G401.6 (cell line): ENCODE data around the gene FSTL4.

Experiments
- FAIRE-seq: peaks from 2 replicates; lab custom pipeline; 2012; peaks lifted over from hg19 to GRCh38; lab: Jason Lieb, UNC

FSTL4 gene

DNA sequence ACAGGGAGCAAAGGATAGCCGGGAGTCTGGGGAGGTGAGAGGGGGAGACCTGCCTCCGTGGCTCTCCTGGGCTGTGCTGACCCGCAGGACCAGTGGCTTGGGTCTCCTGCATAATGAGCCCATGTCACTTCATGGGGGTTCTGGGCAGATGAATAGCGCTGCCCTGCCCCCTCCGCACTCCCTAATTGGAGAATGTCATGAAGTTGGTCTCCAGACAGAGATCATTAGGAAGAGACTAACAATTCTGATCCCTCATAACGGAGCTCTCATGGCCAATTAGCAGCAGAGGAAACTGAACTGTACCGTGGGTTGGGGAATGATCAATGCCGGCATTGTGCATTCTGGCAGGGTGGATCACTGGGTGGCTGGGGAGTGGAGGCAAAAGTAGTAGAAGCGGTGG lies 186.1 kb downstream of the FSTL4 start:
- no peak for FAIRE-seq

DNA sequence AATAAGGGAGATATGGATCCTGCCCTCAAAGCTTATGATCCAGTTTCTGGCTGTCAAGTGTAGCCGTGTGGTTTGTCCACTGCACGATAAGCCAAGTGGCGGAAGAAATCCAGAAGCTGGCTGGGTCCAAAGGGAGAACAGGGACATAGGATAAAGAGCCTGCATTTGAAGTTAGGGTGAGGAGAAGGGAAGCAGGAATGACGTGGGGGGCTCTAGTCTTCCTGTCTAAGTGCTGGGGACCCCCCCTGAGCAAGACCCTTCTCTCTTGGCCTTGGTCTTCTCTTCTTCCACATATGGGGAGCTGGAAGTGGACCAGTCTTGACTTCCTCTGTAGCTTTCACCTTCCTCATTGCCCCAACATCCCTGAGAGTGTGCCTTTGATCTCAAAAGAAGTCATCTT lies 186.6 kb downstream of the FSTL4 start:
- no peak for FAIRE-seq

DNA sequence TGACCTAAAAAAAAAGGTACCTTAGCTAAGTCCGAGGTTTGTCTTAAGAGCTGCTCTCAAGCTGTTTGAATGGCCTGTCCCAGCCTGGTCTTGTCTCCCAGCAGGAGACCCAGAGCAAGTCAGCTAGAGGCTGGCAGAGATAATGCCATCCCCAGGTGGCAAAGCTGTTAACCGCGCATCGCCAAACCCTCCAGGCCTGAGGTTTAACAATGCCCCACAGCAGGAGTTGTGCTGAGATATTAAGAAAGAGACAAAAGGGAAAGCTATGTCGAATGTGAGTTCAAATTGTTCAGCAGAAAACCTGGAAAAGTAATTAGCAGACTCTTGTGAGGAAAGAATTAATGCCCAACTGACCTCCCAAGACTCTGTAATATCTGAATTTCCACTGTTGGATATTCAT lies 187.1 kb downstream of the FSTL4 start:
- no peak for FAIRE-seq

DNA sequence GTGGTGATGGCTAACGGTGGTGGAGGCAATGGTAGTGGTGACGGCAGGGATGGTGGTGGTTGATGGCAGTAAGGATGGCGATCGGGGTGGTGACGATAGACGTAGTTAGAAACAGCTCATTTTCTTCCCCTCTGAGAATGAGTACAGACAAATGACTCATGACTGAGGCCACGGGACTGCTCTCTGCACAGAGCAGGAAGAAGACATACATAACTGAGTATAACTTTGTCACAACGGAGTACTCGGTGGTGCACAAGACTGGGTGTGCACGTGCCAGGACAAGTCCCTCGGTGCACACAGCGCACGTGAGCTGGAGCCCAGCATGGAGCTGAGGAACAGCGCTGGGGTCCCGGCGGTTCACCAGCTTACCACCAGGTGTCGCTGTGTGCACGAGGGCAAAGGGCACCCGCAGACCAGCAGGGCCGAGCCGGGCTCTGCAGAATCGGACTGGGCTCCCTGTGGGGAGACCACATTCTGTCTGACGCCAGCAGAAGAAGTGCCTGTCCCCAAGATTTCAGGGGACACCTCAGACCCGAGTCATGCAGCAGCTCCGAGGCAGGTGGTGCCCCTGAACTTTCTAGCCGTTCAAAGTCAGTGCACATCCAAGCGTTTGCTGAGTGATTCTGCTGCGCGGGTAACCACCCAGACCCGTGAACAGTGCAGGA lies 188.6 kb downstream of the FSTL4 start:
- FAIRE-seq = no peak

DNA sequence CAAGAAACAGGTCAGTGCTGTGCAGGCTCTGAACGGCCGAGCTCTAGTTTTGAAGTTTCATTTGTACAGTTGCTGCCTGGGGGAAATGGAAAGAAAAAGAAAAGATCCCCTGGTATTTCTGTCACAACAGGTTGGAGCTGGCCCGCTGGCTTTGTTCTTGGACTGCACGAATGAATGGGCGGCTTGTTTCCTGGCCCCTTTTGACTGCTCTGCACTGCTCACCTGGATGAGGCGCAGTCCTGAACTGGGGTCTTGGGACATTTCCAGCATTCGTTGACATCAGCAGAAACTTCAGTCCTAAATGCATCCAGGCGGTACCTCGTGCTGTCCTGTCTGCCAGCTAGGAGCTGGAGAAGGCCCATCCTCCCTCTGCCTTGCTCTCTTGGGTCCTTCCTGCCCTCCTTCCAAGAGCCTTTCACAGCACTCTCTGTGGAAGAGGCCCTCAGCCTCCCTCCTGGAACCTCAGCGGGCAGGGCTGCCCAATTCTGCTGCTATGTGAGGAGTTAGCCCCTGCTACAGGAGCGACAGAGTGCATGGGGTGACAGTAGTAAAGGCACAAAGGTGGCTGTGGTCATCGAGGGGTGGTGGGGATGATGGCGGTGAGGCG lies 189.2 kb downstream of the FSTL4 start:
- no peak for FAIRE-seq

DNA sequence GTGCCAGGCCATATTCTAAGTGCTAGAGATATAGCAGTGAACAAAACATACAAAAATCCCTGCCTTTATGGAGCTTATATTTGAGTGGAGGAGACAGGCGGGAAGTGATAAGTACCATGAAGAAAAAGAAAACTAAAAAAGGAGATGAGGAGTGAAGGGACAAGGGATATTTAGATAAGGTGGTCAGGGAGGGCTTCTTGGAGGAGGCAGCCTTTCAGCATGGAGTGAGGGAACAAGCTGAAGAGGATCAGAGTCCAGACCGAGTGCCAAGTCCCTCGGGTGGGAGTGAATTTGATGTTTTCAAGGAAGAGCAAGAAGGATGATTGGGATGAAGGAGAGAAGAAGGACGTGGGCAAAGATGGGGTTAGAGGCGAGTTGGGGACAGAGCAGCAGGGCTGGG lies 190.5 kb downstream of the FSTL4 start:
- no peak for FAIRE-seq

DNA sequence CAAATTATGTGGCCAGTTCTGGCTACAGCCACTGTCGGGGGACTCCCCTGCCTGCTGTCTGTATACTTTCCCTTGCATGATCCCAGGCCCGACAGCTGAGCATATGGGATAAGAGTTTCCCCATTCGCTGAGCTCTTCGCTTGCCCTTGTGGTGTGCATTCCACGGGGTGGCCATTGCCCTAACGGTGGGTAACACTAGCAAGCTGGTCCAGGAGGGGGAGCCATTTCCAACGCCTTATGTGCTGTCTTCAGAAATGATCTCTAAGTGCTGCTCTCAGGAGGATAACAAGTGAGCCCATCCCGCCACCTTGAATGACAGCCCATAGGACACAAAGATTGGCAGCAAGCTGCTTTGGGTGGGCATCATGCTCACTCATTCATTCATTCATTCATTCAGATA lies 190.9 kb downstream of the FSTL4 start:
- FAIRE-seq = no peak

DNA sequence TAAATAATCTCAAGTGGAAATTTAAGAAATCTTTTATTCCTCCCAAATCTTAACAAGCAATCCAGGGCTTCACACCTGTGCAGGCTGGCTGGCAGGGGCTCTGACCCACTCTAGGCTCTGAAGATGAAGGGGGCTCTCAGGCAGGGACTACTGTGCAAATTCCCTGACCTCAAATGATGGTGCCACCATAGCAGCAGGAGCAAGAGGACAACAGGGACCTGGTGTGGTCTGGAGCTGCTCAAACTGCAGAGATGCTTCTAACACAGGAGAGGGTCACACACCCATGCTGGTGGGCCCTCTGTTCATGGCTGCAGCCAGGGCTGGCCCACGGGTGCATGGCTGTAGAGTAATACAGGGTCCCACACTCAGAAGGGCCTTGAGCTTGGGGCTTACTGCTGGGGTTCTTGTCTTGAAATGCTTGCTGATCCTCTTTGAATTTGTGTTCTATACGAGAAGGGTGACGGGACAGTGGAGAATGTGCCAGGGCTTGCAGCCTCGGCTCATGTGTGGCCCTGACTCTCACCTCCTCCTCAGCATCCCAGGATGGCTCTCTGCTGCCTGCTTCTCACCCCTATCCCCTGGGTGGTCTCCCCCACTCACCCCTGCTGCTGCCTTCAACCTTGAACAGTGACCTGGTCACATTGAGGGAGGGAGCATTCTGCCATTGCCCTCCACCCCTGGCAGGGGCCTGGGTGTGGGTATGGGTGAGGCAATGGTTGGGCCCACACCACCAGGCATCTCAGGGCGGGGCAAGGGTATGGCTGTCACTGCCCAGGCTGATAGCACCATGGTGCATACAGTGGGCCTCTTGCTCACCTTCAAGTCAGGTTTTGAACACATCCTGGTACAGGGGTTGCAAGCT lies 191.7 kb downstream of the FSTL4 start:
- FAIRE-seq = no peak

DNA sequence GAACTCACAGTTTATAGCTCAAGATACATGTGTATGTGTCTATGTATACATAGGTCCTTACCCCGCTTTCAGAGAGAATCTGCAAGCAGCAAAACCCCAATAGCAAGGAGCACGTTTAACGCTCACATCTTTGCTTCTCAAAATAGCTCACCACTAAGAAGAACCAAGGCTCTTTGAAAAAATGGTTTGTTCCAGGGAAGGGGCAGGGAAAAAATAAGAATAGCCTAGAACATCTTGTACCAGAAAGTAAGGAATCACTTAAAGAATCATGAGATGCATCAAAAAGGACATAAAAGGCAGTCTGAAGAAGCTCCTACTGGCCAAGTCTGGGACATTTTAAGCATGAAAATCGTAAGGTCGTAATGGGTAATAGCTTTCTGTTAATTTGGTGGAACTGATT lies 196.4 kb downstream of the FSTL4 start:
- FAIRE-seq = no peak

DNA sequence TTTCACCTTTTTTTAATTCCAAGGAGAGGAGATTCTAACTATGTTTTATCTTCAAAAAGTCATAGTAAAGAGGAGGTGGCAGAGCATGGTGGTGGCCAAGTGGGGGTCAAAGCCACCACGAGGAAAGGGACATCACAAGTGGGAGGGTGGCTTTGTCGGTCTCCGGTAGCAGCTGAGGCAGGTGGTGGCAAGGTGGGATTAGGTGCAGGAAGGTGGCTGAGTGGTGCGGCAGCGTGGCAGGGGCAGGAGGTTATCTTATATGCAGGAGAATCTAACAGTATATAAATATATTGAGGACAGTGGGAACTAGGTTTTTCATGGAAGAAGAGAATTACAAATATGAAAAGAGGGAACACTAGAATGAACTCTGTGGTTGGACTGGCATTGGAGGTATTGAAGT lies 196.8 kb downstream of the FSTL4 start:
- no peak for FAIRE-seq

DNA sequence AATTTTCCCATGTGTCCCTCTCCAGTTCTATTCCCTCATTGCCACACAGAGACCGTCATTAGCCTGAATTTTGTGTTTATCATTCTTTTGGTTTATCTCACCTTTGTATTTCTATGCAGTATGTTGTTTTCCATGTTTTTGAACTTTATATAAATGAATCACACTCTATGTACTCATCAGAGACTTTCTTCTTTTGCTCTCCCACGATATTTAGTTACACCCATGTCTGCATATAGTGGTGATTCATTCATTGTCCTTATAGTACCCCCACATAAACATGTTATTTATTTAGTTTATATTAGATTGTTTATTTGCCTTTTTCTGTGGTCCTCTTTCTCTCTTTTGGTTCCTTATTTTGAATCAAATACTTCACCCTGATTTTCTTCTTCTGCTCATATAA lies 199.7 kb downstream of the FSTL4 start:
- FAIRE-seq = no peak

DNA sequence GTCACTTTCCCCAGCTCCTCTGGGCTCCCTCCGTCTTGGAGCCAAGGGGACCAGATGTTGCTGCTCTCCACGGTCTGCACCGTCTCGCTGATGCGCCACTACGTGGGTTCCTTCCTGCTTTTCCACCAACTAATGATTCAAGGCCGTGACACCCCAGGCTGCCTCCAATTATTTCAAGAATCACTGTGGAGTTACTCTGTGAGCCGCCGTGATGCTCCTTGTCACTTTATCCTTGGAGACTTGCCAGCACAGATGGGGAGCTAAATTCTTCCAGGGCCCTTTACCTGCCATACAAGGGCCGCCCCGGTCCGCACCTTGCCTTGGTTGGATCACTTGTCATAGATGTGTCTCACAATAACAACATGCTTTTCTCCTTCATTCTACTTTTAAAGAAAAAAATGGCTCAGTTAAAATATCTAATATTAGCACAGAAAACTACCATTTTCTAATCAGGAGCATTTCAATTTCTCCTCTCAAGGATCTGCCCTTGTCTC lies 202.0 kb downstream of the FSTL4 start:
- no peak for FAIRE-seq

DNA sequence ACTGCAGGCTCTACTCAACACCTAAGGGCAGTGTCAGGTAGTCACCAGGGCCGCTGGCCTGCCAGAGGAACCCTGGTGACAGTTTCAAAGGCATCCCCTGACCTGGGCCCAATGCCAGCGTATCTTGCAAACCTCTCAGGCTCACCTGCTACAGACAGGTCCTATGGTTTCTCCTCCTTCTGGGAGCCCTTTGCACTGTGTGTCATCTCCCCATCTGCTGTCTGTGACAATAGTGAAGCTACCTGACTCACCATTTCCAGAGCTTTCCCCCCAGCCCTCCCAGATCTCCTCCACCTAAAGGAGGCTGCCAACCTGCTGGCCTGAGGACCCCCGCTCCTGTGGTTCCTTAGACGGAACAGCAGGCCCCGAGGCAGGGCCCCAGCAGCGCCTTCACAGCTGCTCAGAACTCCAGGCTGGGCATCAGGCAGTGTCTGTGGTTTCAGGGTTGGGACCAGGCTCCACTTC lies 203.1 kb downstream of the FSTL4 start:
- FAIRE-seq = no peak

DNA sequence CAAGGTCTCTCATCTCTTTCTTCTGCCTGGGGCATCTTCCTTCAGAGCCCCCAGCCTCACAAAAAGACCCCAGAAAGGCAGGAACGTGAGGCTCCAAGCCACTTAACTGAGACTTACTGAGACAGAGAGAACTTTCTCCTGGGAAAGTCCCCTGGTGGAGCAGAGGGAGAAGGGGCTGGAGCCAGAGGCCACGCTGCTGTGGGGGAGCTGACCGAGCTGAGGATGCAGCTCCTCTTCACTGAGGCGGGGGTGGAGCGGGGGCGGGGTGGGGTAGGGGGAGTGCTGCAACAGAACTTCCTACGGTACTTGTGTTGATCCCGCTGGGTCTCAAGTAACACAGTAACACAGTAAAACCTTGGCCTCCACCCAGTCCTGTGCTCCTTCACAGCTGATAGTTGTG lies 204.0 kb downstream of the FSTL4 start:
- no peak for FAIRE-seq

DNA sequence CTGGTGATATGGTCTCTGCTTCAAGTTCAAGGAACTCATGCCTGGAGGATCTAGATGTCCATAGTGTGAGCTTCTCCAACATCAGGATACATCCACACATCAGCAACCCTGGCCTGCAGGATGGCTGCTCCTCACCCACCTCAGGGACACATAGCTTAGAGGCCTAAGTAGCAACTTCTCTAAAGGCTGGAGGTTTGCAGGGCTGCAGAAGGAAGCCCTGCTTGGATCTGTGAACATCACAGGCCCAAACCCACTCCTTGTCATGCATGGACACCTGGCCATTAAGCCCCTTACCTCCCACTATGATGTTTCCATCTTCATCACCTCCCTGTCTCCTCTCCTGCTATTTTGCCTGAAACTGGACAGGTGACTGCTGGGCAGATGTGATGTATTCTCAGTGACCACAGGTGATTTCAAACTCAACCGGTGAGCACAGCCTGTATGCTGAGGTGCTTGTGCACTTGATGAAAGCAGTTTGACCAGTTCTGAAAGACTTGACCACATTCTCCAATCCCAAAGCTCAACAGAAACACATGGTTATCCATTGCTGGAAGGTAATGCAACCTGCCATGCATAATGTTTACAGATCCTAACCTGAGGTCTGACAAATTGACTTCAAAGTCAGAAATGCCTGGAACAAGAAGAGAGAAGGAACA lies 205.2 kb downstream of the FSTL4 start:
- FAIRE-seq = no peak

DNA sequence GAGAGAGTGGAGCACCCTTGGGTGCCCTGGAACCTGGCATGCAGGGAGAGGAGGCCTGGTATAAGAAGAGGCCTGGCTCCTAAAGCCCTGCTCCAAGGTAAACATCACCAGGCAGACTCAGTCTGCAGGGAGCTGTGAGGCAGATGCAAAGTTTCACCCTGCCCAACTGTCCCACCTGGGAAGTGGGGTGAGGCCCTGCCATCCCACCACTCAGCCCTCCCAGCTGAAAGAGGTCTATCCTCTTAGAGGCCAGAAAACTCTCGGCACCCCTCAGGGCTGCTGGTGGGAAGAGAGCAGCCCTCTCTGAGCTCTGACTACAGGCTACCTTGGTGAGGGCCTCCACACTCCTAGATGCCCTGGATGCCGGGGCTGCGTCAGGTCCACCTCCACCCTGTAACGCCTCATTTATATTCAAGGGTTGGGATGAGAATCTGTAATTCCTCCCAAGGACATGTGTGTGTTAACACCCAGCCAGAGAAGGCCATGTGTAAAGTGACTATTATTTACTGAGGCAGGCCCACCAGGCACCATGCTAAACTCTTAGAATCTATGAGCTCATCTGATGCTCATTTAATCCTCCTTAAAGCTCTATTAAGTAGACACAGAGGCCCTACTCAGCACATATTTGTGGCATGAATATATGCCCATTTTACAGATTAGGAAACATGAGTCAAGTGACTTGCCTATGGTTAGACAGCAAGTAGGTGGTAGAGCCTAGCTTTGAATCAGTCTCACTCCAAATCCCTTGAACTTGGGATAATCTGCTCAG lies 205.9 kb downstream of the FSTL4 start:
- FAIRE-seq = no peak

DNA sequence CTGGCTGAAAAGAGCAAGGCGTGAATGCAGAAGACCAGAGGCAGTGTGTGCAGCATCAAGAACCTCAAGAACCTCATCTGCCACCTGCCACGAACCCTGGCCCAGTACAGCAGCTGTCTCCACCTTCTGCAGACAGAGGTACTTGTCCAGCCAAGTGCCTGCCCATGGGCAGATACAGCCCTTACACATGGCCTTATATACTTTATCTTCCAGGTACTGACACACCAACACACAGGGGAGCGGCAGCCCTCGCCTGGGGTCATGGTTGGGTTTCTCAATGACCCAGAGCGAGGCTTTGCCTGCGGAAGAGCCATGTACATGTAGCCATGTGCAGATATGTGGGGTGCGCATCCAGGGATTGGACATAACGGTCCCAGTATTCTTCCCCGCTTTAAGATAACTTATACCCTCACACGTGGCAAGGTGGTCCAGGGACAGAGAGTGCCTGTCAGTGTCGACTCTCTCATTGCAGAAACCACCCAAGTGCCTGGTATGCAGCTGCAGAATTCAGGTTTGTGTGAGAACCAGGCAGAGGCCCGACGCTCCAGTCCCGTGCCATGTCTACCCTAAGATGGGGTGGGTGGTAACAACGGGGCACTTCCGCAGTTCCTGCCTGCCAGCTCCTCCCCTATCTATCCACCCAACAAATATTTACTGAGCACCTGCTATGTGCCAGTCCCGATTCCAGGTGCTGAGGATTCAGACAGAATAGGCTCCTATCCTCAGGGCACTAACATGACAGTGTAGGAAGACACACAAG lies 206.9 kb downstream of the FSTL4 start:
- FAIRE-seq = no peak

DNA sequence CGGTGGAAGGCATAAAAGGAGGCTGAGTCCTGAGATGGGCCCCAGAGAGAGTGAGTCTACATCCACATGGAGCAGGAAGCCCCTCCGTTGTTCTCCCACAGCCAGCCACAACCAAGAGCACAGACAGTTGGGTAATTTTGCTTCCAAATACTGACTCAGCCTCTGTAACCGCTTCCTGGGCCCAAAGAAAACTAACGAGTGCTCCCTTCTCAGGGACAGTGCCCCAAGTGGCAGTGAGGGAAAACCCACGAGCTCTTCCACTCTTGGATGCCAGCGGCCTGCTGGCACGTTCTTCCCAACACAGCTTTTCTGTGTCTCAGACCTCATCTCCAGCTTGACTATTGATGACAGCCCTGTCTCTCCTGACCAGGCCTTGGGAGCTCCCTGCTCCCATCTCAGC lies 207.6 kb downstream of the FSTL4 start:
- no peak for FAIRE-seq

DNA sequence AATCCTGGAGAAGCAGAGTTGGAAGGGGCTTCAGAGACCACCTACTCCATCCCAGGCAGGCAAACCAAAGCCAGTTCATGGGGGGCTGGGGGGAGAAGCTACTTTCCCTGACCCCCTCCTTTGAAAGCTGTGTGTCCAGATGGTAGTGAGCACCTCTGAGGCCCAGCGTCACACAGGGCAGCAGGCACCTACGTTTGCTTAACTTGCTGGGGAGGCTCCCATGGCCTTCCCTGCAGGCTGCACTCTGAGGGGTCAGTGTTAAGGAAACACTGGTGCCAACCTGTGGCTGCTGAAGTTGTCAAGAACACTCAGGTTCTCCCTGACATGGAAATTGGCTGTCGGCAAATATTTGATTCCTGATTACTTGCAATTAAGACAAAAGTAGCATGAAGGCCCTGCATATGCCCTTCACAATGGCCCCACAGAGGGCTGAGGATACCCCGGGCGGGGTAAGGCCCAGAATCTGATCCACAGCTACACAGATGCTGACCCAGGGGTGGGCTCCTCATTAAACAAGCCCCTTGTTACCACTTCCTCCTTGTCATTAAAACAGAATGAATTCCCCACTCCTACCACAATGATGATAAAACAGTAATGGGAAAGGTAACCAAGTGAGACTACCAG lies 208.5 kb downstream of the FSTL4 start:
- FAIRE-seq = no peak

DNA sequence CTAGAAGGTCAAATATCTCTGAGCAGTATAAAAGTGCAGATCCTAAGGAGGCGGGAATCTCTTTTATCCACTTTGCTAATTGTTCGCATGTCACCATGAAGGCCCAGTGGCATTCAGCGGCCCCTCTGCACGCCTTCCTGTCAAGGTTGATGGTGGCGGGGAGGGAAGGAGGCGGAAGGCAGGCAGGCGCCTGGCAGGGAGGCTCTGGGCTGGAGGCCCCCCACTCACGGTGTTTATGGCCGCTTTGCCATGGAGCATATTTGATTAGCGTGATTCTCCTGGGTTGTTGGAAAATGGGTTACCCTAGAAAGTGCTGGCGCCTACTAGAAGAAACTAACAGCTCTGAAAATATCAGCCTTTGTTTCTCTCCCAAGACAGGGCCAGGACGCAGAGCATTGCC lies 209.6 kb downstream of the FSTL4 start:
- no peak for FAIRE-seq
